Mesenchymal stem cell (in vitro differentiated cells and primary cell): ENCODE data around the gene COA6.

Source experiments
- DNase-seq: peaks from one replicate; pipeline ENCODE4 v3.0.0-alpha.2; 2013
- H2AFZ ChIP-seq: one replicate; pipeline ENCODE4 v1.6.1; 2013; ENCODE audit warnings: low read depth, mild to moderate bottlenecking, control low read depth, inconsistent platforms, low read length, moderate library complexity
- H2AK5ac ChIP-seq: 2 replicates; pipeline ENCODE4 v1.6.1; 2013; ENCODE audit warnings: low read length, moderate library complexity, mild to moderate bottlenecking, inconsistent platforms; ENCODE audit not compliant: severe bottlenecking
- H2BK120ac ChIP-seq: one replicate; pipeline ENCODE4 v1.6.1; 2013; ENCODE audit warnings: low read depth, mild to moderate bottlenecking, inconsistent platforms, low read length, moderate library complexity
- H2BK12ac ChIP-seq, 2 experiments: one replicate each; pipeline ENCODE4 v1.6.1; 2013; ENCODE audit warnings: inconsistent platforms in 2 of 2, low read length in 2 of 2, mild to moderate bottlenecking in 2 of 2, moderate library complexity in 2 of 2, control low read depth in 1 of 2
- H2BK15ac ChIP-seq: one replicate; pipeline ENCODE4 v1.6.1; 2013; ENCODE audit warnings: mild to moderate bottlenecking, low read depth, inconsistent platforms; ENCODE audit not compliant: poor library complexity, severe bottlenecking
- H2BK5ac ChIP-seq: 2 replicates; pipeline ENCODE4 v1.6.1; 2013; ENCODE audit warnings: low read depth, mild to moderate bottlenecking, low read length, control low read depth, inconsistent platforms; ENCODE audit not compliant: poor library complexity, severe bottlenecking
- H3K14ac ChIP-seq, 2 experiments: one replicate each; pipeline ENCODE4 v1.6.1; 2013; ENCODE audit warnings: inconsistent platforms in 2 of 2, low read length in 2 of 2, control low read depth in 1 of 2, mild to moderate bottlenecking in 1 of 2, moderate library complexity in 1 of 2
- H3K18ac ChIP-seq, 2 experiments: one replicate each; pipeline ENCODE4 v1.6.1; 2013; ENCODE audit warnings: inconsistent platforms in 2 of 2, low read length in 2 of 2, control low read depth in 1 of 2, low read depth in 1 of 2, mild to moderate bottlenecking in 1 of 2
- H3K23ac ChIP-seq, 2 experiments: one replicate each; pipeline ENCODE4 v1.6.1; 2013; ENCODE audit warnings: inconsistent platforms in 2 of 2, low read length in 2 of 2, mild to moderate bottlenecking in 2 of 2, moderate library complexity in 2 of 2, control low read depth in 1 of 2
- H3K27ac ChIP-seq: 2 replicates; pipeline ENCODE4 v1.5.1; 2013; ENCODE audit warnings: mild to moderate bottlenecking, moderate library complexity, low read length, control low read depth, inconsistent platforms; ENCODE audit not compliant: poor library complexity, severe bottlenecking
- H3K27me3 ChIP-seq, 2 experiments: 2 replicates each; pipeline versions ENCODE4 v1.6.1 to v1.7.0; 2013; ENCODE audit warnings: low read length in 2 of 2, mild to moderate bottlenecking in 2 of 2, moderate library complexity in 2 of 2, control low read depth in 1 of 2, inconsistent platforms in 1 of 2; ENCODE audit not compliant: control insufficient read depth in 1 of 2, insufficient read depth in 1 of 2
- H3K36me3 ChIP-seq, 2 experiments: 2 replicates each; pipeline versions ENCODE4 v1.6.1 to v1.7.0; 2013; ENCODE audit warnings: low read length in 2 of 2, control low read depth in 1 of 2, inconsistent platforms in 1 of 2, low read depth in 1 of 2, mild to moderate bottlenecking in 1 of 2; ENCODE audit not compliant: insufficient read depth in 2 of 2, control insufficient read depth in 1 of 2
- H3K4ac ChIP-seq, 2 experiments: one replicate each; pipeline ENCODE4 v1.6.1; 2013; ENCODE audit warnings: inconsistent platforms in 2 of 2, low read length in 2 of 2, mild to moderate bottlenecking in 2 of 2, moderate library complexity in 2 of 2, control low read depth in 1 of 2, low read depth in 1 of 2
- H3K4me1 ChIP-seq: 2 replicates; pipeline ENCODE4 v1.6.1; 2013; ENCODE audit warnings: low read depth, low read length, control low read depth; ENCODE audit not compliant: control insufficient read depth, insufficient read depth
- H3K4me2 ChIP-seq: 2 replicates; pipeline ENCODE4 v1.6.1; 2013; ENCODE audit warnings: low read length, mild to moderate bottlenecking, inconsistent platforms; ENCODE audit not compliant: poor library complexity, severe bottlenecking
- H3K4me3 ChIP-seq, 2 experiments: 2 replicates each; pipeline versions ENCODE4 v1.5.1 to v1.7.0; 2013; ENCODE audit warnings: low read length in 2 of 2, mild to moderate bottlenecking in 2 of 2, control low read depth in 1 of 2, low read depth in 1 of 2; ENCODE audit not compliant: insufficient read depth in 1 of 2
- H3K79me1 ChIP-seq: replicated peaks from 2 replicates; pipeline ENCODE4 v1.6.1; 2013; ENCODE audit warnings: mild to moderate bottlenecking, control low read depth, low read length, inconsistent platforms; ENCODE audit not compliant: poor library complexity, severe bottlenecking
- H3K9ac ChIP-seq: 2 replicates; pipeline ENCODE4 v1.7.0; 2013; ENCODE audit warnings: mild to moderate bottlenecking, low read length, moderate library complexity
- H3K9me3 ChIP-seq: 2 replicates; pipeline ENCODE4 v1.7.0; 2013; ENCODE audit warnings: mild to moderate bottlenecking, low read length; ENCODE audit not compliant: control insufficient read depth
- H4K8ac ChIP-seq: one replicate; pipeline ENCODE4 v1.6.1; 2013; ENCODE audit warnings: inconsistent platforms, mild to moderate bottlenecking, low read length, moderate library complexity
- H4K91ac ChIP-seq: one replicate; pipeline ENCODE4 v1.6.1; 2013; ENCODE audit warnings: mild to moderate bottlenecking, low read length, inconsistent platforms
- WGBS: methylation state at CpG from one replicate; pipeline ENCODE4 v1.1.7; 2013; ENCODE audit warnings: mixed read lengths; 5-methylcytosine and 5-hydroxymethylcytosine counted together

Gene COA6

GRCh38 chr1:234386122-234386521, 12.9 kb downstream of the COA6 start:
- no peak overlapping the region for H3K18ac ChIP-seq
- H3K4me1 ChIP-seq = no peaks in the 10 kb centered on the region
- H2BK120ac ChIP-seq = no peak overlapping the region
- no peak overlapping the region for H4K8ac ChIP-seq
- no peak overlapping the region for H3K27ac ChIP-seq
- H3K36me3 ChIP-seq = peaks cover 5 to 39% of the 10 kb centered on the region in 2 experiments
- no peak overlapping the region for H3K14ac ChIP-seq
- no peak overlapping the region for H3K4me2 ChIP-seq
- WGBS = over 99% methylated on average over 5 of the region's 6 CpGs
- no peak overlapping the region for H4K91ac ChIP-seq
- H3K9ac ChIP-seq = no peak overlapping the region
- H2AFZ ChIP-seq = no peak overlapping the region
- H3K23ac ChIP-seq = no peak overlapping the region
- no peak overlapping the region for H3K4ac ChIP-seq
- no peak for DNase-seq
- no peak overlapping the region for H2BK5ac ChIP-seq
- no peak overlapping the region for H2AK5ac ChIP-seq
- no peak overlapping the region for H2BK12ac ChIP-seq
- H3K27me3 ChIP-seq = no peaks in the 10 kb centered on the region
- H3K9me3 ChIP-seq = no peaks in the 10 kb centered on the region
- no peak overlapping the region for H3K4me3 ChIP-seq
- peaks cover 7% of the 10 kb centered on the region for H3K79me1 ChIP-seq
- H2BK15ac ChIP-seq = no peak overlapping the region

- Histone ChIP-seq H3K23ac (no peak overlapping the region), H3K14ac (no peak overlapping the region), H2BK5ac (peak overlapping the region; percentile 8), H4K8ac (no peak overlapping the region), H3K18ac (no peak overlapping the region), H3K9ac (no peak overlapping the region), H3K9me3 (no peaks in the 10 kb centered on the region), H3K4me1 (no peaks in the 10 kb centered on the region), H2AFZ (no peak overlapping the region), H3K27me3 (no peaks in the 10 kb centered on the region), H4K91ac (no peak overlapping the region), H2AK5ac (no peak overlapping the region), H3K4me2 (no peak overlapping the region), H2BK12ac (no peak overlapping the region), H3K4me3 (no peak overlapping the region), H3K4ac (no peak overlapping the region), H3K79me1 (peaks cover under 1% of the 10 kb centered on the region), H2BK15ac (no peak overlapping the region), H2BK120ac (no peak overlapping the region), H3K36me3 (peaks cover 10 to 40% of the 10 kb centered on the region in 2 experiments), H3K27ac (no peak overlapping the region)
- WGBS = 87% methylated on average over 6 of the region's 6 CpGs
- no peak for DNase-seq
Observed at GRCh38 chr1:234388094-234388493, 14.8 kb downstream of the COA6 start.

GRCh38 chr1:234393190-234393589, 19.9 kb downstream of the COA6 start:
- H3K4me3 ChIP-seq = no peak overlapping the region
- no peak overlapping the region for H2AK5ac ChIP-seq
- H2BK12ac ChIP-seq = no peak overlapping the region
- H3K79me1 ChIP-seq = no peaks in the 10 kb centered on the region
- no peak overlapping the region for H3K9ac ChIP-seq
- no peak overlapping the region for H3K27ac ChIP-seq
- H4K91ac ChIP-seq = no peak overlapping the region
- no peak overlapping the region for H3K18ac ChIP-seq
- no peak overlapping the region for H3K4ac ChIP-seq
- DNase-seq = no peak
- no peak overlapping the region for H2AFZ ChIP-seq
- H3K14ac ChIP-seq = no peak overlapping the region
- no peak overlapping the region for H2BK5ac ChIP-seq
- H3K23ac ChIP-seq = no peak overlapping the region
- no peak overlapping the region for H2BK120ac ChIP-seq
- no peak overlapping the region for H4K8ac ChIP-seq
- no peak overlapping the region for H3K4me2 ChIP-seq
- H3K27me3 ChIP-seq = no peaks in the 10 kb centered on the region
- H3K9me3 ChIP-seq = no peaks in the 10 kb centered on the region
- WGBS = 95% methylated on average over 6 of the region's 6 CpGs
- H2BK15ac ChIP-seq = no peak overlapping the region
- no peaks in the 10 kb centered on the region for H3K4me1 ChIP-seq
- peaks cover 10 to 40% of the 10 kb centered on the region in 2 experiments for H3K36me3 ChIP-seq

- no peak overlapping the region for H3K18ac ChIP-seq
- no peak overlapping the region for H3K4me3 ChIP-seq
- H2BK12ac ChIP-seq = no peak overlapping the region
- H4K8ac ChIP-seq = no peak overlapping the region
- no peak overlapping the region for H3K23ac ChIP-seq
- H3K14ac ChIP-seq = no peak overlapping the region
- no peak overlapping the region for H2AFZ ChIP-seq
- H2BK5ac ChIP-seq = no peak overlapping the region
- H3K9ac ChIP-seq = no peak overlapping the region
- no peak overlapping the region for H2BK15ac ChIP-seq
- H2BK120ac ChIP-seq = no peak overlapping the region
- WGBS = 97% methylated on average over 5 of the region's 5 CpGs
- H3K9me3 ChIP-seq = no peaks in the 10 kb centered on the region
- DNase-seq = no peak
- no peak overlapping the region for H3K4me2 ChIP-seq
- no peak overlapping the region for H4K91ac ChIP-seq
- no peaks in the 10 kb centered on the region for H3K79me1 ChIP-seq
- H3K4me1 ChIP-seq = no peaks in the 10 kb centered on the region
- no peaks in the 10 kb centered on the region for H3K27me3 ChIP-seq
- H3K4ac ChIP-seq = no peak overlapping the region
- no peak overlapping the region for H2AK5ac ChIP-seq
- peaks cover 10 to 40% of the 10 kb centered on the region in 2 experiments for H3K36me3 ChIP-seq
- no peak overlapping the region for H3K27ac ChIP-seq
Observed at GRCh38 chr1:234395297-234395696, 22.0 kb downstream of the COA6 start.
